ENCODE data around the gene TSPEAR.
A peak's percentile ranks its signal among the peaks of the same experiment; 100 is the strongest.
"Not testable (repeated sequence)": the region's sequence is repeated elsewhere in the genome, so short reads cannot be mapped to it uniquely, and the experiment has no call there.

The TSPEAR gene

DNA sequence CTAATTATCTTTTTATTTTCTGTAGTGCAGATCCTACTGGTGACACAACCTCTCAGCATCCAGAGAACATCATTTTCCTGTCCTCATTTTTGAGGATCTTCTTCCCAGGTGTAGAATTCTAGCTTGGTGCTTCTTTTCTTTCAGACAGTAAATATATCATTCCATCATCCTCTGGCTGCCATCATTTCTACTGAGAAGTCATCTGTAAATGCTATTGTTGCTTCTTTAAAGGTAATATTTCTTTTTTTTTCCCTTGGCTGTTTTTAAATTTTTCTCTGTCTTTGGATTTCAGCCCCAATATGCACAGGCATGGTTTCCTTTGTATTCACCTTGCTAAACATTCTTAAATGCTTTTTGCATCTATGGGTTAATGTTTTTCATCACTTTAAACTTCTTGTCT, 87.8 kb downstream of the TSPEAR start:
- DNase-seq: no peak

DNA sequence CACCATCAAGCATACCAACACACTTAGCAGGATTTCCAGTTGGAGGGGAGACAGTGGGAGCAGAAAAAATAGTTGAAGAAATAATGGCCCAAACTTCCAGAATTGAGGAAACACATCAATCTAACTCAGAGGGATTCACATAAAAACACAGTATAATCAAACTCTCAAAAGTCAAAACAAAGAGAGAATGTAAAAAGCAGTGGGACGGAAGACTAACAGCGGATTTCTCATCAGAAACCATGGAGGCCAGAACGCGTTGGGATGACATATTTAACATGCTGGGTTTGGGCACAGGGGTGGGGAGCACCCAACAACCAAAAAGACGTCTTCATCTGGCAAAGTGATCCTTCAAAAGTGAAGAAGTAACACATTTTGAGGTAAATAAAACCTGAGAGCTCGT, 91.5 kb downstream of the TSPEAR start:
- no peak for DNase-seq

- peak in 3 of 4 experiments; percentile 9 to 43 (median 34) for DNase-seq
These were observed 92.5 kb downstream of the TSPEAR start for GRCh38 chr21:44618909-44619308.

DNA sequence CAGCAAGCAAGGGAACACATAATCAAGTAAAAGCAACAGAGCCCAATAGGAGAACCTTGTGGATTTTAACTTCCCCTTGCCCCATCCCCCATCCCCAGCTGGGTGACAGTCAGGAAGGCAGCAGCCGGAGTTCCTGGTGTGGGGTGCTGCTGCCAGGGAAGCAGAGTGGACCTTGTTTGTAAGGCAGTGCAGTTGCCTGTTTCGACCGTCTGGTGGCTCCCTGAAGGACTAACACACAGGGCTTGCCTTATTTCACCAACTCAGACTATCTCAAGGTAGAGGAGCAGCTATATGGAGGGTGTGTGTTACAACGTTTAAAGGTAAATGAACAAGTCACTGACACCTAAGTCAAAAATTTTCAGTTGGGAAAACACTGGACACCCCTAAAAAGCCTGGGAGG, 92.9 kb downstream of the TSPEAR start:
- no peak for DNase-seq

- DNase-seq: no peak
These were observed 94.3 kb downstream of the TSPEAR start for GRCh38 chr21:44617071-44617501.

DNA sequence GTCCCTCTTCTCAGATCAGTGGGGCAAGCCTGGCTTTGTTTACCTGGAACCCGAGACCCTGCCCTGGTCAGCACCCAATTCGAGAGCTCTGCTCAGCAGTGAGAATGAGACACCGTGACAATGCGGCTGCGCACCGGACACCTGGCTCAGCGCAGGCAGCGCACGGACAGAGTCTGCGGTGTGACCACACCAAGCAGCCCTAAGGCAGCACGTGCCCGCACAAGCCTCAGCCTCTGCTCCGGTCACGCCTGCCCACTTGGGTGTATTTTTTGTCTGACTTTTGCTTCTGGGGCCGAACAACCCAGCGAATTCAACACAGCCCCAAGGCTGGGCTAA, 94.8 kb downstream of the TSPEAR start:
- DNase-seq: no peak

GRCh38 chr21:44615911-44616590, 95.3 kb downstream of the TSPEAR start:
- DNase-seq: no peak

DNA sequence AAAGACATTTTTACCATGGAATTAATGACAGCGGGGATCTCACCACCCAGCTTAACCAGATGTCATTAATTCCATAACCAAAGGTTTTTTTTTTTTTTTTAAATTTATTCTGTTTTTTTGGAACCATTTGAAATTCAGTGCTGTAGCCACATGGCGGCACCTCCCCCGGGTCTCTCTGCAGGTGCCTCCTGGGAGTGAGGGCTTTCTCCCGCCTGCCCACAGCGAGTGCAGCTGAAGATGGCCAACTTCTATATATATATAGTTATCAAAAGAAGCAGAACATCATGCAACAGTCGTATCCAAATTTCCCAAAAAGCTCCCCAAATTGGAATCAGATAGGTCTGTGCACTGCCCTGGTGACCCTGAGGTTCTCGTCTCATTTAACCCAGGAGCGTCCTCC, 95.9 kb downstream of the TSPEAR start:
- DNase-seq: no peak

DNA sequence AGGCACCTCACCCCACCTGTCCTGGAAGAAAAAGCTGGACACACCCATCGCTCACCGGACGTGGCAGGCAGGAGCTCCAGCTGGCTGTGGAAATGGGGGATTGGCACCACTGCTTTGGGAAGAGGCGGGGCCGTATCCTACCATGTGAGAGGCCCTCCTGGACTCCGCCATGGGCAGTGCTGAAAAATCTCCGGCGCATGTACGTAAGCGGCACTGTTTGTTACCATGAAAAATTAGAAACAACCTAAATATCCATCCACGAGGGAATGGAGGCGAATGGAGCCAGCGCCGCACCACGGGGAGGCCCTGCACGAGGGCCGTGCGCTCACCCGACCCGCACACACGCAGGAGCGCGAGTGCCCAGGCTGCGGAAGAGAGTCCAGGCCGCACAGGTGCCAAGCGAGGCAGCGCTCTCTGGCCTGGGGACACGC, 96.4 kb downstream of the TSPEAR start:
- no peak for DNase-seq

- no peak for DNase-seq
These were observed 97.2 kb downstream of the TSPEAR start for GRCh38 chr21:44614161-44614631.

- DNase-seq: no peak
These were observed 97.8 kb downstream of the TSPEAR start for GRCh38 chr21:44613386-44614155.

DNA sequence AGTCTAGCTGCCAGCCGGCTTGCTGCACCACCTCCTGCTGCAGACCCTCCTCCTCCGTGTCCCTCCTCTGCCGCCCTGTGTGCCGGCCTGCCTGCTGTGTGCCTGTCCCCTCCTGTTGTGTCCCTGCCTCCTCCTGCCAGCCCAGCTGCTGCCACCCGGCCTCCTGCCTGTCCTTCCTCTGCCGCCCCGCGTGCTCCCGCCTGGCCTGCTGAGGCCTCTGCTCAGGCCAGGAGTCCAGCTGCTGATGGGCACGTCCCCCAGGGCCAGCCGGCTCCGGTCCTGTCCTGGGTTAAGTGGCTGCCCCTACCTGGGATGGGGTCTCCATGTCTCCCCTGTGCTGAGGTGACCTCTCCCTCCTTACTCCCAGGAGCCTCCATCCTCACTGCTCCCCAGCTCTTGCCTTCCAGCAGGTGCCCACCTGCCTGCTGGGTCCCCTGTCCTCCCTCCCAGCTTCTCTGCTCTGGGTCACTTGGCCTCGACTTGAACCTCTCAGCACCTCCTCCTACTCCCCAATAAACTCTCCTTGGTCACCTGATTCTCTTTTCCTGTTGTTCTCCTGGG, 98.6 kb downstream of the TSPEAR start:
- no peak for DNase-seq

- no peak for DNase-seq
These were observed 99.3 kb downstream of the TSPEAR start, which contains the start of gene KRTAP10-8 for GRCh38 chr21:44612029-44612486. TSS of gene KRTAP10-8 (plus strand) at chr21:44612079. CDS start at chr21:44612101, 22 bp downstream.

DNA sequence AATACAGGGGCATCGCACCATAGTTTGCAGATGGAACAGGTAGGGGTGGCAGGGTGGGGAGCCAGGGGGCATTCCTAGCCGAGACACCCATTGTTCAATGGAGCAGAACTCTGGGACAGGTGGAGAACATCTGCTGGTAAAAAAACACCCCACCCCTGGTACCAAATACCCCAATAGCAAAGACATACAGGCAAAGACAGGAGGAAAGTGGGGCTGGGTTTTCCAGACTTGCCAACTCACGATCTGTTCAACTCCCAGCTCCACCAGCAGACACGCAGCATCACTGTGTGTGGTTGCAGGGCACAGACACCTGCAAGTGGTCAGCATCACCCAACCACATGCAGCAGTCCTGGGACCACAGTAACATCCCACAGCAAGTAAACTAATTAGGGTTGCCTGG, 99.8 kb downstream of the TSPEAR start:
- DNase-seq: no peak

DNA sequence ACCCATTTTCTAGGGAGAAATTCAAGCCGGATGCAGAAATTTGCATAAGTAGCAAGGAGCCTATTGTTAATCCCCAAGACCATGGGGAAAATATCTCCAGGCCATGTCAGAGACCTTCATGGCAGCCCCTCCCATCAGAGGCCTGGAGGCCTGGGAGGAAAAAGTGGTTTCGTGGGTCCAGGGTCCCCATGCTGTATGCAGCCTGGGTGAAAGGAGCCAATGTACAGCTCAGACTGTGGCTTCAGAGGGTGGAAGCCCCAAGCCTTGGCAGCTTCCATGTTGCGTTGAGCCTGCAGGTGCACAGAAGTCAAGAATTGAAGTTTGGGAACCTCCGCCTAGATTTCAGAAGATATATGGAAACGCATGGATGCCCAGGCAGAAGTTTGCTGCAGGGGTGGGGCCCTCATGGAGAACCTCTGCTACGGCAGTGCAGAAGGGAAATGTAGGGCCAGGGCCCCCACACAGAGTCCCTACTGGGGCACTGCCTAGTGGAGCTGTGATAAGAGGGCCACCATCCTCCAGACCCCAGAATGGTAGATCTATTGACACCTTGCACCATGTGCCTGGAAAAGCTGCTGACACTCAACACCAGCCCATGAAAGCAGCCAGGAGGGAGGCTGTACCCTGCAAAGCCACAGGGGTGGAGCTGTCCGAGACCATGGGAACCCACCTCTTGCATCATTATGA, 101.1 kb downstream of the TSPEAR start:
- DNase-seq: not testable (repeated sequence)

GRCh38 chr21:44609193-44609592, 102.2 kb downstream of the TSPEAR start:
- DNase-seq: no peak

DNA sequence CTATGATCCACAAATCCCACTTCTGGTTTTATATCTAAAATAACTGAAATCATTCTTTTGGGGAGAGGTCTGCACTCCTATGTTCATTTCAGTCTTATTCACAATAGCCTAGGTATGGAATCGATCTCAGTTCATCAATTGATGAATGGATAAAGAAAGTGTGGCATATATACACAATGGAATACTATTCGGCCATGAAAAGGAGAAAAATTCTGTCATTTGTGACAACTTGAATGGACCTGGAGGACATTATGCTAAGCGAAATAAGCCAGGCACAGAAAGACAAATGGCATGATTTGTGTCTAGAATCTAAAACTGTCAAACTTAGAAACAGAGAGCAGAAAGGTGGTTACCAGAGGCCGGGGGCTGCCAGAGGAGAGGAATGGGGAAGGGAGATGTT, 104.9 kb downstream of the TSPEAR start:
- DNase-seq: no peak

DNA sequence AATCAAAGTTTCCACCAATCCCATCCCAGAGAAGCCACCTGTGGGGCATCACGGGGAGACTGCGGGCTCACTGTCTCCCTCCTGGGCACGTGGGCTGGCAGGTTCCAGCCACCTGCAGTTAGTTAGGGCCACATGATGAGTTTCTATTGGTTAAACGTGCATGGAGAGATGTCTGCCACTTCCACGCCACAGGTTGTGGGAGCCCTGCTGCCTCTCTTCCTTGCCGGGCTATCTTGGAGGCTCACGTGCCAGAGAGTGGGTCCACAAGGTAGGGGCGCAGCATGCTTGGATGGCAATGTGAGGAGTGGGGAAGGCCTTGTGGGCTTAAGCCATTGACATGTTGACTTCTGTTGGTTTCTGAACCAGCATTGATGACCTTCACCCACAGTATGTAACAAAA, 107.5 kb downstream of the TSPEAR start:
- no peak for DNase-seq

DNA sequence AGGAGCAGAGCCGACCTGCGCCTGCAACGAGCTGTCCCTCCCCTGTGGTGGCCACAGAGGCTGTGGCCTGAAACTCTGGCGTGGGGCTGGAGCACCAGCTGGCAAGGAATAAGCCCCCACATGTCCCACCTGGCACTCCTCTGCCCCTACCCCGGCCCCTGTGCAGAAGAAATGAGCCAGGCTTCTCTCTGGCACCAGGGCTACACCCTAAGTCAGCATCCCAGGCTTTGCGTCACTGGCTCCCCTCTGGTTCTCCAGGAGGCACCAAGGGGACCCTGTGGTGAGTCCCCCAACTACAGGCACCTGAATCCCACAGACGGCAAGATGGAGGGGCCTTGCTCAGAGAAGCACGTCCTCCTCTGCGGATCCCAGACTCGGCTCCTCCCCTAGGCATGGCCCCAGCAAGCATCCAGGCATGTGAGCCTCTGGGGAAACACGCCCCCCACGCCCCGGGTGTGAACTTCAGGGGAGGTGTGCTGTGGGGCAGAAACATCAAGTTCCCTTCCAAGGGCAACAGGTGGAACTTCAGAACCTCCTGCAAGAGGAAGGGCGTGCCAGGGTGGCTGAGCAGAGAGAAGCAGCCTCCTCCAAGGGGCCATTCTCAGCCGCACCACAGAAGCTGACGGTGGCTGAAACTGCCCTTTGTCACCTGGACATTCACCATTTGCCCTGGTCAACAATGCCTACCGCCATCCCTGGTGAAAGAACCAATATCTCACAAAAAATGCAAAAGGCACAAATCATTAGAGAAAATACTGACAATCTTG, 108.1 kb downstream of the TSPEAR start:
- no peak for DNase-seq

GRCh38 chr21:44602463-44602850, 108.9 kb downstream of the TSPEAR start:
- no peak for DNase-seq

- no peak for DNase-seq
These were observed 109.5 kb downstream of the TSPEAR start for GRCh38 chr21:44601596-44602462.
